Testis (tissue), 3 donors: ENCODE data around the gene IRAK1. TPM values are rescaled to one million over a fixed set of nuclear protein-coding genes. Genes with fewer than 3 reads are reported as not detected.
A peak's percentile ranks its signal among the peaks of the same experiment; 100 is the strongest.

ENCODE experiments used
- DNase-seq: peaks from one replicate; pipeline ENCODE4 v3.0.0-alpha.2; 2019
- H3K27ac ChIP-seq, 2 donors: fragments of 200-600 bp; sonication (generic); one replicate each; pipeline ENCODE4 v1.5.1; 2019
- H3K27me3 ChIP-seq: fragments of 200-600 bp; sonication (generic); one replicate; pipeline ENCODE4 v1.5.1; 2019
- H3K36me3 ChIP-seq: fragments of 200-600 bp; sonication (generic); one replicate; pipeline ENCODE4 v1.5.1; 2017; ENCODE audit warnings: low read depth; ENCODE audit errors: missing control alignments
- H3K4me1 ChIP-seq: fragments of 200-600 bp; sonication (generic); one replicate; pipeline ENCODE4 v1.5.1; 2019
- H3K4me3 ChIP-seq, 2 donors: fragments of 200-600 bp; sonication (generic); one replicate each; pipeline ENCODE4 v1.5.1; 2017 to 2019
- H3K9me3 ChIP-seq: fragments of 200-600 bp; sonication (generic); one replicate; pipeline ENCODE4 v1.5.1; 2017
- CTCF ChIP-seq, 3 experiments: fragments of 450-650 bp in 2 of 3; fragments of 200-600 bp in 1 of 3; sonication (generic) in 1 of 3; IDR thresholded peaks; one replicate each; pipeline ENCODE4 v1.5.1; 2016 to 2019; ENCODE audit warnings: antibody characterized with exemption in 3 of 3, mild to moderate bottlenecking in 2 of 3, moderate library complexity in 1 of 3
- POLR2A ChIP-seq: fragments of 450-650 bp; IDR thresholded peaks from one replicate; pipeline ENCODE4 v1.6.1; 2017; ENCODE audit warnings: antibody characterized with exemption, mild to moderate bottlenecking, moderate library complexity
- WGBS, 2 donors: methylation state at CpG; one replicate each; pipeline ENCODE4 v1.1.5; 2018; 5-methylcytosine and 5-hydroxymethylcytosine counted together
- intact Hi-C: fragments of 100-400 bp; cut with DNase I; formaldehyde crosslinking; loops from one replicate; pipeline ENCODE4 v1.15.1; 2023; ENCODE audit warnings: low total_unique reads
- polyA plus RNA-seq: library from polyadenylated mRNA; stranded (reverse); fragments of 350-450 nt; fragmentation: Illumina TruSeq; extraction: RNeasy Lipid Tissue Mini Kit (QIAGEN cat#74804); gene quantifications from one replicate; pipeline ENCODE4 v1.2.3, GENCODE V29; 2014; ENCODE audit warnings: low read depth, low replicate concordance; ENCODE audit not compliant: insufficient read depth
- total RNA-seq, 2 donors: library from RNA; depleted of rRNA; stranded (reverse); fragments of >200 nt; gene quantifications; one replicate each; pipeline ENCODE4 v1.2.3, GENCODE V29; 2016

The IRAK1 gene
- total and polyA plus RNA-seq, 3 donors from 2014 or later = 48.6 to 90.8 (median 77.6) TPM

GRCh38 chrX:154049209-154050112 is 29.8 kb upstream of the IRAK1 start:
- peaks cover 39% of the 10 kb centered on the region for H3K4me1 ChIP-seq
- H3K9me3 ChIP-seq = no peaks in the 10 kb centered on the region
- TF ChIP-seq CTCF (IDR thresholded peaks at IDR 0.05) (no peak), POLR2A (no peak)
- WGBS, 2 donors = 54 to 66% methylated on average over 3 to 13 of the region's 13 CpGs
- H3K36me3 ChIP-seq = no peaks in the 10 kb centered on the region
- no peak for DNase-seq
- no peak overlapping the region for H3K4me3 ChIP-seq
- H3K27ac ChIP-seq = peak overlapping the region; percentile 11 to 24
- intact Hi-C loops = no loop called here
- H3K27me3 ChIP-seq = no peaks in the 10 kb centered on the region

GRCh38 chrX:154048398-154048797 is 28.7 kb upstream of the IRAK1 start:
- Histone ChIP-seq H3K4me1 (peaks cover 39% of the 10 kb centered on the region), H3K9me3 (no peaks in the 10 kb centered on the region), H3K36me3 (no peaks in the 10 kb centered on the region), H3K4me3 (no peak overlapping the region), H3K27me3 (no peaks in the 10 kb centered on the region), H3K27ac (no peak overlapping the region)
- intact Hi-C loops = no loop called here
- DNase-seq = no peak
- TF ChIP-seq POLR2A = no peak
- TF ChIP-seq CTCF (IDR thresholded peaks at IDR 0.05) = no peak
- WGBS, 2 donors = 48 to 60% methylated on average over 2 to 11 of the region's 11 CpGs

GRCh38 chrX:154046940-154047610 is 27.4 kb upstream of the IRAK1 start:
- 26 to 34% methylated on average over 3 to 4 of the region's 4 CpGs for WGBS, 2 donors
- Histone ChIP-seq H3K36me3 (no peaks in the 10 kb centered on the region), H3K9me3 (no peaks in the 10 kb centered on the region), H3K4me3 (no peak overlapping the region), H3K4me1 (peaks cover 39% of the 10 kb centered on the region), H3K27me3 (no peaks in the 10 kb centered on the region), H3K27ac (peak overlapping the region in 1 of 2 donors; percentile 45)
- intact Hi-C loops = no loop called here
- TF ChIP-seq POLR2A (no peak), CTCF (IDR thresholded peaks at IDR 0.05) (no peak)
- DNase-seq = peak; percentile 33

GRCh38 chrX:154046031-154046781 is 26.5 kb upstream of the IRAK1 start:
- H3K27ac ChIP-seq = peak overlapping the region in 1 of 2 donors; percentile 45
- no peaks in the 10 kb centered on the region for H3K9me3 ChIP-seq
- peak; percentile 78 for DNase-seq
- 20 to 50% methylated on average over 8 to 10 of the region's 10 CpGs for WGBS, 2 donors
- intact Hi-C loops = no loop called here
- H3K27me3 ChIP-seq = no peaks in the 10 kb centered on the region
- no peak for TF ChIP-seq POLR2A
- TF ChIP-seq CTCF (IDR thresholded peaks at IDR 0.05) = no peak
- no peak overlapping the region for H3K4me3 ChIP-seq
- no peaks in the 10 kb centered on the region for H3K36me3 ChIP-seq
- H3K4me1 ChIP-seq = peaks cover 42% of the 10 kb centered on the region
